ENCODE results near the gene ACD. TPM values are rescaled to one million over a fixed set of nuclear protein-coding genes. Genes with fewer than 3 reads are reported as not detected.

Gene ACD
- total RNA-seq, 1 experiment from 2014 or later = 34.1 TPM

- no peaks in the 10 kb centered on the region; the same call in 1 of the 2 replicates for H3K27me3 ChIP-seq (ENCODE audit: insufficient read depth, low read length)
- H4K8ac ChIP-seq (replicated peaks; ENCODE audit: insufficient read length, low read depth, low read length) = no peak overlapping the region
- H3K79me2 ChIP-seq (ENCODE audit: insufficient read depth, low read length) = no peaks in the 10 kb centered on the region
- H3K4ac ChIP-seq (ENCODE audit: low read depth, low read length) = no peak overlapping the region
- no peaks in the 10 kb centered on the region for H3K79me1 ChIP-seq (ENCODE audit: insufficient read depth, low read depth, low read length, poor library complexity, severe bottlenecking)
- no peak overlapping the region for H3K23ac ChIP-seq (ENCODE audit: insufficient read length, low read depth, low read length)
- no peak overlapping the region for H3K27ac ChIP-seq (ENCODE audit: insufficient read length, low read depth, low read length)
- no peak overlapping the region for H2AFZ ChIP-seq (ENCODE audit: low read length)
- Mint-ChIP-seq H3K36me3 (ENCODE audit: insufficient read depth in 1 of 3, low read depth in 3 of 3) (peaks cover 6 to 35% (median 25%) of the 10 kb centered on the region in 3 experiments), H3K9me3 (no peaks in the 10 kb centered on the region; a peak in 1 of 5 replicates), H3K4me1 (peaks cover 12 to 13% of the 10 kb centered on the region in 2 experiments), H3K27ac (no peak overlapping the region), H3K27me3 (ENCODE audit: low read depth) (peaks cover 4% of the 10 kb centered on the region), H3K4me3 (no peak overlapping the region; a peak in 1 of 5 replicates)
- WGBS (ENCODE audit: extremely low coverage, insufficient read length, low lambda C conversion rate) = no CpG with 5 or more reads among the region's 9 CpGs
- no peaks in the 10 kb centered on the region for H3K4me1 ChIP-seq (ENCODE audit: insufficient read depth, low read length)
- H3T11ph ChIP-seq (ENCODE audit: low read length) = no peak overlapping the region
- H3K23me2 ChIP-seq (ENCODE audit: insufficient read length, low read depth, low read length, poor library complexity, severe bottlenecking) = peaks cover 14% of the 10 kb centered on the region
- H3K18ac ChIP-seq (ENCODE audit: insufficient read length, low read depth, low read length) = no peak overlapping the region
- no peak overlapping the region for H3K4me2 ChIP-seq (ENCODE audit: insufficient read depth, insufficient read length, low read length)
- no peak overlapping the region for H3K56ac ChIP-seq (ENCODE audit: insufficient read length, low read depth, low read length)
- H2BK12ac ChIP-seq (ENCODE audit: insufficient read length, low read depth, low read length) = no peak overlapping the region
- H2BK120ac ChIP-seq (ENCODE audit: low read depth, low read length, poor library complexity, severe bottlenecking) = no peak overlapping the region
- no peaks in the 10 kb centered on the region for H4K20me1 ChIP-seq (ENCODE audit: control insufficient read depth, insufficient read depth, insufficient read length)
- H2AK5ac ChIP-seq (ENCODE audit: insufficient read length, low read length) = no peak overlapping the region
- no peak overlapping the region for H4K91ac ChIP-seq (ENCODE audit: insufficient read length, low read depth, low read length)
- no peak overlapping the region for H4K5ac ChIP-seq (ENCODE audit: insufficient read length, low read depth, low read length)
- H2BK5ac ChIP-seq (ENCODE audit: insufficient read length, low read length) = no peak overlapping the region
- no peak overlapping the region for H3K9ac ChIP-seq (ENCODE audit: extremely low read depth, insufficient read length, low read length)
- H3K9me3 ChIP-seq (ENCODE audit: control insufficient read depth, low read depth, low read length) = no peaks in the 10 kb centered on the region
- no peak overlapping the region for H2BK20ac ChIP-seq (ENCODE audit: low read depth, low read length, poor library complexity, severe bottlenecking)
- no peak for DNase-seq
- TF ChIP-seq CTCF (conservative IDR thresholded peaks at IDR 0.05) = no peak
- H2BK15ac ChIP-seq (ENCODE audit: low read depth, low read length) = no peak overlapping the region
- H3K14ac ChIP-seq (ENCODE audit: insufficient read depth, low read length) = no peak overlapping the region
Observed at GRCh38 chr16:67656344-67657016, 3.6 kb downstream of the ACD start.

Measured in H9 (cell line).